Esophagus squamous epithelium (tissue), 4 donors: ENCODE measurements around the gene PSMD7.

Source experiments
- POLR2A ChIP-seq, 4 donors: fragments of 450-650 bp; IDR thresholded peaks; one replicate each; pipeline ENCODE4 v1.6.1; 2017; ENCODE audit warnings: antibody characterized with exemption in 4 of 4, mild to moderate bottlenecking in 4 of 4, moderate library complexity in 3 of 4
- TF ChIP-seq, protein P1 (sequence below), 6 experiments: fragments of 450-650 bp in 4 of 6; fragments of 200-600 bp in 2 of 6; sonication (generic) in 2 of 6; IDR thresholded peaks; one replicate each; pipeline ENCODE4 v1.5.1; 2016 to 2019; ENCODE audit warnings: antibody characterized with exemption in 6 of 6, mild to moderate bottlenecking in 4 of 6, moderate library complexity in 4 of 6

- TF ChIP-seq, protein P1, sequence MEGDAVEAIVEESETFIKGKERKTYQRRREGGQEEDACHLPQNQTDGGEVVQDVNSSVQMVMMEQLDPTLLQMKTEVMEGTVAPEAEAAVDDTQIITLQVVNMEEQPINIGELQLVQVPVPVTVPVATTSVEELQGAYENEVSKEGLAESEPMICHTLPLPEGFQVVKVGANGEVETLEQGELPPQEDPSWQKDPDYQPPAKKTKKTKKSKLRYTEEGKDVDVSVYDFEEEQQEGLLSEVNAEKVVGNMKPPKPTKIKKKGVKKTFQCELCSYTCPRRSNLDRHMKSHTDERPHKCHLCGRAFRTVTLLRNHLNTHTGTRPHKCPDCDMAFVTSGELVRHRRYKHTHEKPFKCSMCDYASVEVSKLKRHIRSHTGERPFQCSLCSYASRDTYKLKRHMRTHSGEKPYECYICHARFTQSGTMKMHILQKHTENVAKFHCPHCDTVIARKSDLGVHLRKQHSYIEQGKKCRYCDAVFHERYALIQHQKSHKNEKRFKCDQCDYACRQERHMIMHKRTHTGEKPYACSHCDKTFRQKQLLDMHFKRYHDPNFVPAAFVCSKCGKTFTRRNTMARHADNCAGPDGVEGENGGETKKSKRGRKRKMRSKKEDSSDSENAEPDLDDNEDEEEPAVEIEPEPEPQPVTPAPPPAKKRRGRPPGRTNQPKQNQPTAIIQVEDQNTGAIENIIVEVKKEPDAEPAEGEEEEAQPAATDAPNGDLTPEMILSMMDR (IDR thresholded peaks at IDR 0.05), result no peak
- no peak for TF ChIP-seq POLR2A (IDR thresholded peaks at IDR 0.05)
These were observed 15.3 kb upstream of the PSMD7 start for GRCh38 chr16:74281300-74281699.
